Neural cell (in vitro differentiated cells): ENCODE measurements around the gene ICAM2.

Experiments used
- EP300 ChIP-seq: fragments of 450-650 bp; conservative IDR thresholded peaks from 2 replicates; pipeline ENCODE4 v1.6.1; 2014; ENCODE audit warnings: antibody characterized with exemption, mild to moderate bottlenecking, moderate library complexity; ENCODE audit not compliant: poor library complexity, severe bottlenecking
- EZH2 ChIP-seq: fragments of 200-600, 300-800 bp; shearing (Covaris generic), sonication (generic); IDR thresholded peaks from 2 replicates; pipeline ENCODE4 v1.6.1; 2014; ENCODE audit warnings: antibody characterized with exemption, low read length, borderline replicate concordance, mild to moderate bottlenecking; ENCODE audit not compliant: insufficient read depth, poor library complexity, severe bottlenecking
- MXI1 ChIP-seq: fragments of 450-650 bp; conservative IDR thresholded peaks from 2 replicates; pipeline ENCODE4 v1.6.1; 2014; ENCODE audit warnings: antibody characterized with exemption, mild to moderate bottlenecking; ENCODE audit not compliant: poor library complexity, severe bottlenecking
- POLR2AphosphoS5 ChIP-seq: IDR thresholded peaks from 2 replicates; pipeline ENCODE4 v1.6.1; 2012
- RAD21 ChIP-seq: fragments of 450-650 bp; conservative IDR thresholded peaks from 2 replicates; pipeline ENCODE4 v1.6.1; 2014; ENCODE audit warnings: antibody characterized with exemption, mild to moderate bottlenecking, moderate library complexity
- SMC3 ChIP-seq: fragments of 450-650 bp; conservative IDR thresholded peaks from 2 replicates; pipeline ENCODE4 v1.6.1; 2014; ENCODE audit warnings: antibody characterized with exemption, mild to moderate bottlenecking, moderate library complexity; ENCODE audit not compliant: poor library complexity
- TAF1 ChIP-seq: IDR thresholded peaks from 2 replicates; pipeline ENCODE4 v1.6.1; 2012; ENCODE audit warnings: low read depth
- TF ChIP-seq, protein P1 (sequence below): fragments of 450-650 bp; IDR thresholded peaks from 2 replicates; pipeline ENCODE4 v1.5.1; 2014; ENCODE audit warnings: antibody characterized with exemption, mild to moderate bottlenecking, moderate library complexity; ENCODE audit not compliant: poor library complexity, severe bottlenecking
- TF ChIP-seq, protein P2 (sequence below): IDR thresholded peaks from 2 replicates; pipeline ENCODE4 v1.6.1; 2012; ENCODE audit warnings: borderline replicate concordance

DNA sequence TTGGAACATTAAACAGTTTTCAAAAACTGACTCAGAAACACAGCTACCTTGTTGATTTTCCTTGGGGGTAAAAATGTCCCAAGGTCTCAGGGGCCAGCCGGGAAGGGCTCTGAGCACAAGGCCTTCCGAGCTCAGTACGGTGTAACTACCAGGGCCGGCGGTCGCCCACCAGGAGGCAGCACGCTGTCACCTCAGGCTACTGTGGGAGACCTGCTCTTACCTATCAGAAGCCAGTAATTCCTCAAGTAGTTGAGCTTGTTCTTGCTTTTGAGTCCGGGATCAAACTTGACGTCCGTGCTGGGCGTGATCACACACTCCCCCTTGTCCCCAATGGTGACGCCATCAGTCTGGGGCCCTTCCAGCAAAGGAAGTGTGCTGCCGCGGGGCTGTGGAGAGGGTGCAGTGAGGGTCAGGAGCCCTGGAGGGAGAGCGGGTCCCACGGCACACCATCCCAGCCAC is 43.4 kb upstream of the ICAM2 start:
- TF ChIP-seq, protein P1, sequence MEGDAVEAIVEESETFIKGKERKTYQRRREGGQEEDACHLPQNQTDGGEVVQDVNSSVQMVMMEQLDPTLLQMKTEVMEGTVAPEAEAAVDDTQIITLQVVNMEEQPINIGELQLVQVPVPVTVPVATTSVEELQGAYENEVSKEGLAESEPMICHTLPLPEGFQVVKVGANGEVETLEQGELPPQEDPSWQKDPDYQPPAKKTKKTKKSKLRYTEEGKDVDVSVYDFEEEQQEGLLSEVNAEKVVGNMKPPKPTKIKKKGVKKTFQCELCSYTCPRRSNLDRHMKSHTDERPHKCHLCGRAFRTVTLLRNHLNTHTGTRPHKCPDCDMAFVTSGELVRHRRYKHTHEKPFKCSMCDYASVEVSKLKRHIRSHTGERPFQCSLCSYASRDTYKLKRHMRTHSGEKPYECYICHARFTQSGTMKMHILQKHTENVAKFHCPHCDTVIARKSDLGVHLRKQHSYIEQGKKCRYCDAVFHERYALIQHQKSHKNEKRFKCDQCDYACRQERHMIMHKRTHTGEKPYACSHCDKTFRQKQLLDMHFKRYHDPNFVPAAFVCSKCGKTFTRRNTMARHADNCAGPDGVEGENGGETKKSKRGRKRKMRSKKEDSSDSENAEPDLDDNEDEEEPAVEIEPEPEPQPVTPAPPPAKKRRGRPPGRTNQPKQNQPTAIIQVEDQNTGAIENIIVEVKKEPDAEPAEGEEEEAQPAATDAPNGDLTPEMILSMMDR = peak; percentile 24
- TF ChIP-seq EZH2 = no peak
- TF ChIP-seq EP300 = no peak
- TF ChIP-seq TAF1 = no peak
- TF ChIP-seq POLR2AphosphoS5 = no peak
- TF ChIP-seq RAD21 = no peak
- TF ChIP-seq, protein P2, sequence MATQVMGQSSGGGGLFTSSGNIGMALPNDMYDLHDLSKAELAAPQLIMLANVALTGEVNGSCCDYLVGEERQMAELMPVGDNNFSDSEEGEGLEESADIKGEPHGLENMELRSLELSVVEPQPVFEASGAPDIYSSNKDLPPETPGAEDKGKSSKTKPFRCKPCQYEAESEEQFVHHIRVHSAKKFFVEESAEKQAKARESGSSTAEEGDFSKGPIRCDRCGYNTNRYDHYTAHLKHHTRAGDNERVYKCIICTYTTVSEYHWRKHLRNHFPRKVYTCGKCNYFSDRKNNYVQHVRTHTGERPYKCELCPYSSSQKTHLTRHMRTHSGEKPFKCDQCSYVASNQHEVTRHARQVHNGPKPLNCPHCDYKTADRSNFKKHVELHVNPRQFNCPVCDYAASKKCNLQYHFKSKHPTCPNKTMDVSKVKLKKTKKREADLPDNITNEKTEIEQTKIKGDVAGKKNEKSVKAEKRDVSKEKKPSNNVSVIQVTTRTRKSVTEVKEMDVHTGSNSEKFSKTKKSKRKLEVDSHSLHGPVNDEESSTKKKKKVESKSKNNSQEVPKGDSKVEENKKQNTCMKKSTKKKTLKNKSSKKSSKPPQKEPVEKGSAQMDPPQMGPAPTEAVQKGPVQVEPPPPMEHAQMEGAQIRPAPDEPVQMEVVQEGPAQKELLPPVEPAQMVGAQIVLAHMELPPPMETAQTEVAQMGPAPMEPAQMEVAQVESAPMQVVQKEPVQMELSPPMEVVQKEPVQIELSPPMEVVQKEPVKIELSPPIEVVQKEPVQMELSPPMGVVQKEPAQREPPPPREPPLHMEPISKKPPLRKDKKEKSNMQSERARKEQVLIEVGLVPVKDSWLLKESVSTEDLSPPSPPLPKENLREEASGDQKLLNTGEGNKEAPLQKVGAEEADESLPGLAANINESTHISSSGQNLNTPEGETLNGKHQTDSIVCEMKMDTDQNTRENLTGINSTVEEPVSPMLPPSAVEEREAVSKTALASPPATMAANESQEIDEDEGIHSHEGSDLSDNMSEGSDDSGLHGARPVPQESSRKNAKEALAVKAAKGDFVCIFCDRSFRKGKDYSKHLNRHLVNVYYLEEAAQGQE = no peak
- TF ChIP-seq SMC3 = peak; percentile 41
- TF ChIP-seq MXI1 = no peak
